B cell (primary cell): Measurements from ENCODE around the gene RNF181. TPM values are rescaled to one million over a fixed set of nuclear protein-coding genes. Genes with fewer than 3 reads are reported as not detected.

Source experiments
- ATAC-seq: fragments of 200-7000 bp; cut with Tn5 transposase; one replicate; pipeline ENCODE4 v1.10.0; 2021; ENCODE audit warnings: low read depth, mild to moderate bottlenecking, moderate number of reproducible peaks, moderate library complexity
- CTCF ChIA-PET: fragments of 350-600 bp; sonication (Branson Sonifier 250); formaldehyde crosslinking; loops from one replicate; lab custom pipeline; 2021; ENCODE audit warnings: antibody characterized with exemption, inconsistent platforms; lab: Charles Lee
- POLR2A ChIA-PET: fragments of 350-600 bp; sonication (Branson Sonifier 250); formaldehyde crosslinking; loops from one replicate; lab custom pipeline; 2021; ENCODE audit warnings: antibody characterized with exemption; lab: Charles Lee
- DNase-seq: peaks from one replicate; pipeline ENCODE4 v3.0.0; 2013
- H2AFZ ChIP-seq: 2 replicates; pipeline ENCODE4 v1.6.1; 2012; ENCODE audit warnings: mild to moderate bottlenecking, low read depth, low read length; ENCODE audit not compliant: insufficient read depth, poor library complexity, severe bottlenecking
- H3K27ac ChIP-seq, 2 donors: 1 replicate in 1 of 2; 2 replicates in 1 of 2; pipeline ENCODE4 v1.5.1; 2012 to 2013; ENCODE audit warnings: low read length in 2 of 2, mild to moderate bottlenecking in 2 of 2, moderate library complexity in 1 of 2
- H3K27me3 ChIP-seq, 4 experiments: fragments of 200-600 bp in 1 of 4; sonication (generic) in 1 of 4; replicated peaks in 1 of 4; 1 replicate in 2 of 4; 2 replicates in 2 of 4; pipeline versions ENCODE4 v1.6.1 to v1.7.0; 2013 to 2016; ENCODE audit warnings: low read length in 3 of 4, mild to moderate bottlenecking in 2 of 4, mixed read lengths in 1 of 4, moderate library complexity in 1 of 4; ENCODE audit not compliant: insufficient read depth in 4 of 4, control insufficient read depth in 3 of 4; ENCODE audit errors: control extremely low read depth in 1 of 4
- H3K36me3 ChIP-seq, 2 experiments: replicated peaks in 1 of 2; 1 replicate in 1 of 2; 2 replicates in 1 of 2; pipeline versions ENCODE4 v1.6.1 to v1.7.1; 2013; ENCODE audit warnings: low read length in 1 of 2; ENCODE audit not compliant: insufficient read depth in 2 of 2, control insufficient read depth in 1 of 2; ENCODE audit errors: control extremely low read depth in 1 of 2, extremely low read depth in 1 of 2
- H3K4me1 ChIP-seq, 2 donors: fragments of 200-600 bp in 1 of 2; sonication (generic) in 1 of 2; 1 replicate in 1 of 2; 2 replicates in 1 of 2; pipeline versions ENCODE4 v1.5.1 to v1.6.1; 2013 to 2017; ENCODE audit warnings: low read length in 2 of 2; ENCODE audit not compliant: control insufficient read depth in 2 of 2, insufficient read depth in 2 of 2
- H3K4me2 ChIP-seq: replicated peaks from 2 replicates; pipeline ENCODE3; 2012; ENCODE audit warnings: mild to moderate bottlenecking, low read depth, low read length; ENCODE audit not compliant: poor library complexity, severe bottlenecking
- H3K4me3 ChIP-seq, 5 experiments: fragments of 200-600 bp in 1 of 5; sonication (generic) in 1 of 5; 1 replicate in 3 of 5; 2 replicates in 2 of 5; pipeline versions ENCODE4 v1.5.1 to v1.7.0; 2011 to 2016; ENCODE audit warnings: low read length in 4 of 5, mild to moderate bottlenecking in 4 of 5, low read depth in 2 of 5, control low read depth in 1 of 5, moderate library complexity in 1 of 5; ENCODE audit not compliant: insufficient read depth in 1 of 5; ENCODE audit errors: control extremely low read depth in 1 of 5, extremely low read depth in 1 of 5
- H3K79me2 ChIP-seq: fragments of 200-600 bp; sonication (generic); one replicate; pipeline ENCODE4 v1.6.0; 2016; ENCODE audit warnings: low read length; ENCODE audit not compliant: control insufficient read depth, insufficient read depth
- H3K9ac ChIP-seq: fragments of 200-600 bp; sonication (generic); 2 replicates; pipeline ENCODE4 v1.6.1; 2017; ENCODE audit warnings: mild to moderate bottlenecking, low read length, moderate library complexity
- H3K9me3 ChIP-seq, 3 donors: one replicate each; pipeline versions ENCODE4 v1.6.1 to v1.7.1; 2013; ENCODE audit warnings: low read length in 2 of 3; ENCODE audit not compliant: control insufficient read depth in 2 of 3, insufficient read depth in 1 of 3; ENCODE audit errors: control extremely low read depth in 1 of 3
- H4K20me1 ChIP-seq: 2 replicates; pipeline ENCODE4 v1.6.0; 2012; ENCODE audit warnings: mild to moderate bottlenecking, low read length; ENCODE audit not compliant: insufficient read depth, control insufficient read depth, poor library complexity, severe bottlenecking
- H3K27ac Mint-ChIP-seq: one replicate; pipeline ENCODE4 v1.8.0; 2021; ENCODE audit warnings: mixed read lengths
- H3K27me3 Mint-ChIP-seq: one replicate; pipeline ENCODE4 v1.8.0; 2021; ENCODE audit warnings: mixed read lengths
- H3K4me1 Mint-ChIP-seq: one replicate; pipeline ENCODE4 v1.8.0; 2021; ENCODE audit warnings: mixed read lengths
- H3K4me3 Mint-ChIP-seq: one replicate; pipeline ENCODE4 v1.8.0; 2021; ENCODE audit warnings: mixed read lengths
- H3K9me3 Mint-ChIP-seq: one replicate; pipeline ENCODE4 v1.8.0; 2022; ENCODE audit warnings: mixed read lengths; ENCODE audit not compliant: insufficient read depth
- EZH2 ChIP-seq: IDR thresholded peaks from 2 replicates; pipeline ENCODE4 v1.6.1; 2012; ENCODE audit warnings: borderline replicate concordance, low read depth, mild to moderate bottlenecking, moderate library complexity, low read length; ENCODE audit not compliant: insufficient read depth, poor library complexity, severe bottlenecking
- WGBS: methylation state at CpG from one replicate; pipeline ENCODE4 v1.1.5; 2013; ENCODE audit warnings: missing lambda C conversion rate; ENCODE audit not compliant: insufficient coverage; 5-methylcytosine and 5-hydroxymethylcytosine counted together
- intact Hi-C: fragments of 100-400 bp; cut with micrococcal nuclease; formaldehyde crosslinking; loops from one replicate; pipeline ENCODE4 v1.10.0; 2022
- polyA plus RNA-seq: library from polyadenylated mRNA; depleted of rRNA; stranded (reverse); fragments of >200 nt; gene quantifications from 2 replicates; pipeline ENCODE4 v1.2.3, GENCODE V29; 2012
- total RNA-seq, 2 donors: library from RNA; stranded (reverse); fragments of 120-200 nt in 1 of 2; gene quantifications; 1 replicate in 1 of 2; 2 replicates in 1 of 2; pipeline versions ENCODE4 v1.2.3 to v1.2.4, GENCODE V29; 2013 to 2022
- TF ChIP-seq, protein P1 (sequence below): fragments of 200-600 bp; IDR thresholded peaks from one replicate; pipeline ENCODE4 v1.8.0; 2022; ENCODE audit warnings: antibody characterized with exemption, mild to moderate bottlenecking

RNF181 gene
- total and polyA plus RNA-seq, 2 donors (not counting 1 experiment from before 2014, with no cell fraction given) = 76.6 to 151 TPM

DNA sequence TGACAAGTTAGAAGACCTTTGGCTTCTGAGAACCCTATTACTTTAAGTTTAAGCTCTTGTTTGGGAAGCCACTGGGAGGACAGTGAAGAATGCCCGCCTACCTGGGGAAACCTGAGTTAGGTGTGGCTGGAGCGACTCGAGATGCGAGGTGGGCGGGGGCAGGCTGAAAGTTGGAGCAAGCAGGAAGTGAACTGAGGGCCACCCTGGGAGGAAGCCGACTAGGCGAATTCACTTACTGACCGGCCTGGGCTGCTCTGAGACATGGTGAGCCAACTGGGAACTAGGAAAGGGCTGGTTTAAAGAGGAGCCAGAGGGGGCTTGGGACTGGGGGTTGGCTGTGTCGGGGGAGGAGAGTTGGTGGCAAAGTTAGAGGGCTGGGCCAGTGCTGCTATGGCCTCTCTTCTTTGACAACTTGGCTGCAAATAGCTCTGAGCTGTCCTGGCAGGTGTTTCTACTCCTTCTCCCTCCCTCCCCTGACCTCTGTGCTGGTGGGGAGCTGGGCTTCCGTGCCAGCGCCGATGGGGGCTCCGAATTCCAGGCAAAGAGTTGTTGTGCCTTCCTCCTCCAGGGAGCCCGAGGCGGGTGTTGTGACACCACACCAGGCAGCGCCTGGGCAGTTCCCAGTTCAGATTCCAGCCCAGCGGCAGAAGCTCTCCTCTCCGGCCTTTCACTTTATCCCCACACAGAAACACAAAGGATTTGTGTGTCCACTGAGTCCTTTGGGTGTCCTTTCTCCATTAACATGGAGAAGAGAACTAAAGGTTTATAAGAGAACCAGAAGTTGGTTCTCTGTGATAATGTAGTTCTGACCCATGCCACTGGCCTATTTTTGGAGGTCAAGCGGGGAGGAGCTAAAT lies 17.9 kb upstream of the RNF181 start, which contains the start of gene VAMP8:
Gene VAMP8, plus strand, starts transcription at position 201 of the 857 bp plus-strand sequence. Its CDS starts 61 bp downstream, at position 262.
- intact Hi-C loops = loop anchor here (1.0 kb wide), 4 partner anchors 16 to 35 kb away; partner anchors contain the start of genes C2orf68, GGCX, RNF181 and TMEM150A
- H3K4me1 ChIP-seq = peaks cover 20 to 36% of the 10 kb centered on the region in 2 donors

More for the DNA sequence above, 17.9 kb upstream of the RNF181 start, which contains the start of gene VAMP8:
- peak within 1 kb of the TSS; percentile 91 for H3K9ac ChIP-seq
- Mint-ChIP-seq H3K4me3 (peak within 1 kb of the TSS; percentile 93), H3K27me3 (no peaks in the 10 kb centered on the region), H3K4me1 (peaks cover 37% of the 10 kb centered on the region), H3K9me3 (no peaks in the 10 kb centered on the region), H3K27ac (peak within 1 kb of the TSS; percentile 96)
- CTCF ChIA-PET = interaction anchor here (0.5 to 1.4 kb wide), 4 partner anchors 26 to 277 kb away, joined by 3 to 8 read pairs (median 4); no protein-coding TSS in a partner anchor
- H3K27ac ChIP-seq = peak within 1 kb of the TSS; percentile 70 to 87
- peak within 1 kb of the TSS; percentile 96 for H3K4me2 ChIP-seq
- POLR2A ChIA-PET = interaction anchor here (0.6 to 2.1 kb wide), 6 partner anchors 10 to 219 kb away, joined by 3 to 13 read pairs (median 4); partner anchors contain the start of gene RNF181
- peaks cover 37% of the 10 kb centered on the region for H3K79me2 ChIP-seq
- no peaks in the 10 kb centered on the region for H3K9me3 ChIP-seq
- peak within 1 kb of the TSS; percentile 50 to 97 (median 70) for H3K4me3 ChIP-seq
- H3K36me3 ChIP-seq = peaks cover 0 to 22% of the 10 kb centered on the region in 2 experiments
- H4K20me1 ChIP-seq = peaks cover 7% of the 10 kb centered on the region
- H3K27me3 ChIP-seq = no peaks in the 10 kb centered on the region
- peak within 1 kb of the TSS; percentile 87 for H2AFZ ChIP-seq
- 2% methylated on average over 16 of the region's 19 CpGs for WGBS
- TF ChIP-seq, protein P1, sequence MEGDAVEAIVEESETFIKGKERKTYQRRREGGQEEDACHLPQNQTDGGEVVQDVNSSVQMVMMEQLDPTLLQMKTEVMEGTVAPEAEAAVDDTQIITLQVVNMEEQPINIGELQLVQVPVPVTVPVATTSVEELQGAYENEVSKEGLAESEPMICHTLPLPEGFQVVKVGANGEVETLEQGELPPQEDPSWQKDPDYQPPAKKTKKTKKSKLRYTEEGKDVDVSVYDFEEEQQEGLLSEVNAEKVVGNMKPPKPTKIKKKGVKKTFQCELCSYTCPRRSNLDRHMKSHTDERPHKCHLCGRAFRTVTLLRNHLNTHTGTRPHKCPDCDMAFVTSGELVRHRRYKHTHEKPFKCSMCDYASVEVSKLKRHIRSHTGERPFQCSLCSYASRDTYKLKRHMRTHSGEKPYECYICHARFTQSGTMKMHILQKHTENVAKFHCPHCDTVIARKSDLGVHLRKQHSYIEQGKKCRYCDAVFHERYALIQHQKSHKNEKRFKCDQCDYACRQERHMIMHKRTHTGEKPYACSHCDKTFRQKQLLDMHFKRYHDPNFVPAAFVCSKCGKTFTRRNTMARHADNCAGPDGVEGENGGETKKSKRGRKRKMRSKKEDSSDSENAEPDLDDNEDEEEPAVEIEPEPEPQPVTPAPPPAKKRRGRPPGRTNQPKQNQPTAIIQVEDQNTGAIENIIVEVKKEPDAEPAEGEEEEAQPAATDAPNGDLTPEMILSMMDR = no peak
- no peak for TF ChIP-seq EZH2
- peak; percentile 68 for DNase-seq
- peak; percentile 67 for ATAC-seq
